GM12878 (cell line): ENCODE results near the gene EEF1AKMT3. TPM values are rescaled to one million over a fixed set of nuclear protein-coding genes. Genes with fewer than 3 reads are reported as not detected.

Experiments used
- ATAC-seq: fragments of 200-7000 bp; cut with Tn5 transposase; 3 replicates; pipeline ENCODE4 v1.9.1; 2020; ENCODE audit warnings: mild to moderate bottlenecking, moderate library complexity
- BruUV-seq: library from RNA; stranded (reverse); fragments of 400-500 nt; replicated peaks from 2 replicates; lab custom pipeline; 2021; lab: Mats Ljungman, UMichigan
- CTCF ChIA-PET: fragments of 300-600 bp; sonication (Branson Sonifier 250); formaldehyde crosslinking; extraction: SDS; loops from one replicate; lab custom pipeline; 2021; ENCODE audit warnings: inconsistent platforms; lab: Yijun Ruan, JAX
- POLR2A ChIA-PET: fragments of 350-600 bp; formaldehyde crosslinking; extraction: SDS; loops from one replicate; lab custom pipeline; 2021; ENCODE audit warnings: inconsistent platforms; lab: Charles Lee
- RAD21 ChIA-PET: fragments of 300-600 bp; sonication (Branson Sonifier 250); formaldehyde crosslinking; loops from one replicate; lab custom pipeline; 2023; ENCODE audit warnings: antibody characterized with exemption; ENCODE audit not compliant: unreplicated experiment; lab: Charles Lee
- SMC1A ChIA-PET: fragments of 300-600 bp; sonication (Branson Sonifier 250); formaldehyde crosslinking; loops from one replicate; lab custom pipeline; 2023; ENCODE audit not compliant: unreplicated experiment, uncharacterized antibody; lab: Charles Lee
- DNase-seq: peaks from one replicate; pipeline ENCODE4 v3.0.0-alpha.2; 2011; ENCODE audit warnings: low read depth, low spot score
- FAIRE-seq: peaks from 3 replicates; lab custom pipeline; 2011; peaks lifted over from hg19 to GRCh38; lab: Jason Lieb, UNC
- H2AFZ ChIP-seq: 2 replicates; pipeline ENCODE4 v1.6.0; 2011; ENCODE audit warnings: low read depth, low read length, control low read depth; ENCODE audit not compliant: control insufficient read depth
- H3K27ac ChIP-seq: 2 replicates; pipeline ENCODE4 v1.5.1; 2011; ENCODE audit warnings: control low read depth; ENCODE audit not compliant: control insufficient read depth, insufficient read depth
- H3K27me3 ChIP-seq, 2 experiments: replicated peaks in 1 of 2; 2 replicates each; pipeline versions ENCODE4 v1.6.0 to v1.6.1; 2011; ENCODE audit warnings: low read length in 1 of 2; ENCODE audit not compliant: control insufficient read depth in 2 of 2, insufficient read depth in 2 of 2
- H3K36me3 ChIP-seq, 2 experiments: 2 replicates each; pipeline ENCODE4 v1.5.1; 2011; ENCODE audit warnings: low read length in 1 of 2; ENCODE audit not compliant: control insufficient read depth in 2 of 2, insufficient read depth in 2 of 2
- H3K4me1 ChIP-seq: 2 replicates; pipeline ENCODE4 v1.6.1; 2011; ENCODE audit warnings: mild to moderate bottlenecking, low read length, moderate library complexity, mixed read lengths; ENCODE audit not compliant: control insufficient read depth, insufficient read depth
- H3K4me2 ChIP-seq: 2 replicates; pipeline ENCODE4 v1.6.0; 2011; ENCODE audit warnings: control low read depth; ENCODE audit not compliant: control insufficient read depth, insufficient read depth
- H3K4me3 ChIP-seq: fragments of 200-600 bp; sonication (generic); 2 replicates; pipeline ENCODE4 v1.5.1; 2016
- H3K79me2 ChIP-seq: 2 replicates; pipeline ENCODE4 v1.6.0; 2011; ENCODE audit warnings: low read length; ENCODE audit not compliant: control insufficient read depth, insufficient read depth
- H3K9ac ChIP-seq: 2 replicates; pipeline ENCODE4 v1.8.0; 2011; ENCODE audit warnings: low read length, control low read depth, mixed read lengths; ENCODE audit not compliant: control insufficient read depth, insufficient read depth
- H3K9me3 ChIP-seq: replicated peaks from 3 replicates; pipeline ENCODE4 v1.5.1; 2011; ENCODE audit warnings: mild to moderate bottlenecking, low read length; ENCODE audit not compliant: control insufficient read depth, insufficient read depth
- H4K20me1 ChIP-seq: 2 replicates; pipeline ENCODE4 v1.6.0; 2011; ENCODE audit not compliant: control insufficient read depth, insufficient read depth
- BACH1 ChIP-seq: fragments of 450-650 bp; IDR thresholded peaks from 2 replicates; pipeline ENCODE4 v1.6.1; 2017; ENCODE audit warnings: mild to moderate bottlenecking, borderline replicate concordance
- BHLHE40 ChIP-seq, 2 experiments: fragments of 450-650 bp in 1 of 2; IDR thresholded peaks; 2 replicates each; pipeline ENCODE4 v1.6.1; 2011 to 2017; ENCODE audit warnings: low read depth in 2 of 2, borderline replicate concordance in 1 of 2, improper control_type of control experiment in 1 of 2, low read length in 1 of 2, mild to moderate bottlenecking in 1 of 2
- CBX5 ChIP-seq: sonication (generic); IDR thresholded peaks from 2 replicates; pipeline ENCODE4 v1.6.1; 2016; ENCODE audit warnings: low read depth, moderate library complexity, mild to moderate bottlenecking, inconsistent platforms
- HDAC6 ChIP-seq: fragments of 200-600 bp; sonication (generic); IDR thresholded peaks from one replicate; pipeline ENCODE4 v1.8.0; 2017; ENCODE audit warnings: antibody characterized with exemption; ENCODE audit not compliant: unreplicated experiment
- IKZF2 ChIP-seq, 2 experiments: fragments of 450-650 bp; IDR thresholded peaks; 2 replicates each; pipeline ENCODE4 v1.6.1; 2017; ENCODE audit warnings: mild to moderate bottlenecking in 2 of 2, moderate library complexity in 2 of 2
- NFIC ChIP-seq: IDR thresholded peaks from 2 replicates; pipeline ENCODE4 v1.6.1; 2012; ENCODE audit warnings: low read depth, mild to moderate bottlenecking, inconsistent platforms, low read length, moderate library complexity
- NFYB ChIP-seq: IDR thresholded peaks from 2 replicates; pipeline ENCODE4 v1.6.1; 2011; ENCODE audit warnings: low read depth, mild to moderate bottlenecking, low read length, improper control_type of control experiment, moderate library complexity; ENCODE audit not compliant: insufficient read depth
- NR2C1 ChIP-seq: fragments of 450-650 bp; IDR thresholded peaks from 2 replicates; pipeline ENCODE4 v1.6.1; 2017; ENCODE audit warnings: antibody characterized with exemption, mild to moderate bottlenecking, moderate library complexity
- NR2C2 ChIP-seq: IDR thresholded peaks from 2 replicates; pipeline ENCODE4 v1.6.1; 2011; ENCODE audit warnings: borderline replicate concordance, low read depth; ENCODE audit not compliant: control insufficient read depth, insufficient read length
- POU2F2 ChIP-seq: IDR thresholded peaks from 3 replicates; pipeline ENCODE4 v1.6.1; 2011; ENCODE audit warnings: low read depth, mild to moderate bottlenecking, low read length, borderline replicate concordance
- TBL1XR1 ChIP-seq: IDR thresholded peaks from 2 replicates; pipeline ENCODE4 v1.6.1; 2012; ENCODE audit warnings: low read depth, low read length, improper control_type of control experiment
- TCF3 ChIP-seq: IDR thresholded peaks from 2 replicates; pipeline ENCODE4 v1.6.1; 2012; ENCODE audit warnings: low read depth, mild to moderate bottlenecking, low read length, borderline replicate concordance; ENCODE audit not compliant: insufficient read depth
- TCF7 ChIP-seq: IDR thresholded peaks from 2 replicates; pipeline ENCODE4 v1.6.1; 2014; ENCODE audit warnings: antibody characterized with exemption, borderline replicate concordance
- ZSCAN29 ChIP-seq: fragments of 450-650 bp; IDR thresholded peaks from 2 replicates; pipeline ENCODE4 v1.6.1; 2017; ENCODE audit warnings: mild to moderate bottlenecking, moderate library complexity
- ZZZ3 ChIP-seq: IDR thresholded peaks from 2 replicates; pipeline ENCODE4 v1.6.1; 2011; ENCODE audit warnings: low read depth; ENCODE audit not compliant: control insufficient read depth, insufficient read length
- WGBS: methylation state at CpG from one replicate; pipeline ENCODE4 v1.1.6; 2016; ENCODE audit warnings: low lambda C conversion rate; ENCODE audit not compliant: insufficient replicate concordance, insufficient coverage; ENCODE audit errors: missing lambda C conversion rate; 5-methylcytosine and 5-hydroxymethylcytosine counted together
- in situ Hi-C: fragments of 300-500 bp; cut with MboI; formaldehyde crosslinking; loops from 9 replicates; pipeline ENCODE4 v1.14.3; 2018; ENCODE audit warnings: mixed read lengths
- intact Hi-C: fragments of 100-400 bp; cut with micrococcal nuclease; formaldehyde crosslinking; loops from one replicate; pipeline ENCODE4 v1.14.2; 2022; ENCODE audit not compliant: unreplicated experiment
- polyA plus RNA-seq, 11 experiments: library from polyadenylated mRNA; depleted of rRNA in 4 of 11; unstranded in 6 of 11; stranded (reverse) in 5 of 11; fragments of >200 nt; fragmentation: Nextera tagmentation in 4 of 11; fragmentation: Illumina TruSeq in 1 of 11; extraction: Ambion mirVana in 4 of 11; extraction: Trizol in 1 of 11; gene quantifications; 1 replicate in 1 of 11; 2 replicates in 10 of 11; pipeline versions ENCODE4 v1.2.1 to v1.2.3, GENCODE V29; 2011 to 2016; ENCODE audit warnings: inconsistent platforms in 2 of 11, missing spikeins in 2 of 11, low read depth in 1 of 11
- total RNA-seq, 4 experiments: library from RNA; depleted of rRNA in 3 of 4; stranded (reverse); fragments of >200 nt in 3 of 4; fragmentation: Illumina TruSeq in 1 of 4; extraction: Trizol in 1 of 4; gene quantifications; 2 replicates each; pipeline versions ENCODE4 v1.2.1 to v1.2.3, GENCODE V29; 2013 to 2021
- TF ChIP-seq, protein P1 (sequence below): fragments of 450-650 bp; formaldehyde crosslinking; IDR thresholded peaks from 2 replicates; pipeline ENCODE4 v1.5.0; 2022; ENCODE audit warnings: mild to moderate bottlenecking, missing genetic modification characterization
- TF ChIP-seq, protein P2 (sequence below): IDR thresholded peaks from 2 replicates; pipeline ENCODE4 v1.6.1; 2012; ENCODE audit warnings: improper control_type of control experiment, low read depth, low read length; ENCODE audit not compliant: insufficient replicate concordance

EEF1AKMT3 gene
- total and polyA plus RNA-seq, 10 of the 15 experiments (the other 5 are each of a cell fraction or from before 2014, with no cell fraction given): 1.2 to 8.2 (median 3.5) TPM

DNA sequence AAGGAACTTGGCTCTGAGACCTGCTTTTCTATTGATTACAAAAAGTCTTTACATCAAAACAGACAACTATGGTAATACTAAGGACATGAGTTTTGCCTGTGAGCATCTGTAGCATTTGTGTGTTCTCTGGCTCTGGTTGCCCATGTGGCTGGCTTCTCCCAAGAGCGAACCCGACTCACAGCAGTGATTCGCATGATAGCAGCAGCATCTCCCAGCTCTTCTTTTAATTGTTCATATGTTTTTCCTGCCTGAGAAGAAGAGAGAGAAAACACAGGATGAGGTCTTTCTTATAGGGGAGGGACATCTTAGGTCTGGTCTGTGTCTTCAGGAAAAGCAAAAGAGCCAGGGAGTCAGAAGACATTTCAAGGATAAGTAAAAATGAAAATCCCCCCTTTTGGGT, 28.6 kb downstream of the EEF1AKMT3 start:
- Histone ChIP-seq H2AFZ (no peak overlapping the region), H3K36me3 (peaks cover 5 to 17% of the 10 kb centered on the region in 2 experiments), H4K20me1 (no peaks in the 10 kb centered on the region), H3K4me3 (no peak overlapping the region), H3K4me1 (no peaks in the 10 kb centered on the region), H3K27ac (no peak overlapping the region), H3K9ac (no peak overlapping the region), H3K79me2 (no peaks in the 10 kb centered on the region), H3K9me3 (no peaks in the 10 kb centered on the region), H3K4me2 (no peak overlapping the region), H3K27me3 (no peaks in the 10 kb centered on the region)
- ChIA-PET RAD21 (no interaction called here), CTCF (interaction anchor here (0.8 to 9.5 kb wide), 6 partner anchors 9 to 103 kb away, joined by 3 to 87 read pairs (median 3); no protein-coding TSS in a partner anchor), SMC1A (interaction anchor here (0.9 to 3.1 kb wide), 4 partner anchors 32 to 103 kb away, joined by 3 to 22 read pairs (median 9); no protein-coding TSS in a partner anchor), POLR2A (no interaction called here)
- no TSS peak for BruUV-seq
- intact Hi-C loops (no loop called here), in situ Hi-C loops (no loop called here)
- 98% methylated on average over 3 of the region's 3 CpGs for WGBS
- FAIRE-seq: no peak
- ATAC-seq: no peak
- DNase-seq: no peak
- no peak for TF ChIP-seq NFYB
- TF ChIP-seq TCF3: no peak
- no peak for TF ChIP-seq IKZF2 (IDR thresholded peaks at IDR 0.05)
- TF ChIP-seq NR2C1: no peak
- TF ChIP-seq HDAC6: no peak
- TF ChIP-seq TBL1XR1: no peak
- no peak for TF ChIP-seq BHLHE40 (IDR thresholded peaks at IDR 0.05; ENCODE audit: borderline replicate concordance in 1 of 2, low read depth in 2 of 2, low read length in 1 of 2)
- TF ChIP-seq, protein P1, sequence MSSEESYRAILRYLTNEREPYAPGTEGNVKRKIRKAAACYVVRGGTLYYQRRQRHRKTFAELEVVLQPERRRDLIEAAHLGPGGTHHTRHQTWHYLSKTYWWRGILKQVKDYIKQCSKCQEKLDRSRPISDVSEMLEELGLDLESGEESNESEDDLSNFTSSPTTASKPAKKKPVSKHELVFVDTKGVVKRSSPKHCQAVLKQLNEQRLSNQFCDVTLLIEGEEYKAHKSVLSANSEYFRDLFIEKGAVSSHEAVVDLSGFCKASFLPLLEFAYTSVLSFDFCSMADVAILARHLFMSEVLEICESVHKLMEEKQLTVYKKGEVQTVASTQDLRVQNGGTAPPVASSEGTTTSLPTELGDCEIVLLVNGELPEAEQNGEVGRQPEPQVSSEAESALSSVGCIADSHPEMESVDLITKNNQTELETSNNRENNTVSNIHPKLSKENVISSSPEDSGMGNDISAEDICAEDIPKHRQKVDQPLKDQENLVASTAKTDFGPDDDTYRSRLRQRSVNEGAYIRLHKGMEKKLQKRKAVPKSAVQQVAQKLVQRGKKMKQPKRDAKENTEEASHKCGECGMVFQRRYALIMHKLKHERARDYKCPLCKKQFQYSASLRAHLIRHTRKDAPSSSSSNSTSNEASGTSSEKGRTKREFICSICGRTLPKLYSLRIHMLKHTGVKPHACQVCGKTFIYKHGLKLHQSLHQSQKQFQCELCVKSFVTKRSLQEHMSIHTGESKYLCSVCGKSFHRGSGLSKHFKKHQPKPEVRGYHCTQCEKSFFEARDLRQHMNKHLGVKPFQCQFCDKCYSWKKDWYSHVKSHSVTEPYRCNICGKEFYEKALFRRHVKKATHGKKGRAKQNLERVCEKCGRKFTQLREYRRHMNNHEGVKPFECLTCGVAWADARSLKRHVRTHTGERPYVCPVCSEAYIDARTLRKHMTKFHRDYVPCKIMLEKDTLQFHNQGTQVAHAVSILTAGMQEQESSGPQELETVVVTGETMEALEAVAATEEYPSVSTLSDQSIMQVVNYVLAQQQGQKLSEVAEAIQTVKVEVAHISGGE (CRISPR knock-in tag): no peak
- TF ChIP-seq NFIC: no peak
- TF ChIP-seq ZSCAN29: no peak
- no peak for TF ChIP-seq POU2F2
- no peak for TF ChIP-seq NR2C2
- no peak for TF ChIP-seq TCF7
- TF ChIP-seq ZZZ3: no peak
- TF ChIP-seq CBX5: no peak
- TF ChIP-seq BACH1: no peak
- TF ChIP-seq, protein P2, sequence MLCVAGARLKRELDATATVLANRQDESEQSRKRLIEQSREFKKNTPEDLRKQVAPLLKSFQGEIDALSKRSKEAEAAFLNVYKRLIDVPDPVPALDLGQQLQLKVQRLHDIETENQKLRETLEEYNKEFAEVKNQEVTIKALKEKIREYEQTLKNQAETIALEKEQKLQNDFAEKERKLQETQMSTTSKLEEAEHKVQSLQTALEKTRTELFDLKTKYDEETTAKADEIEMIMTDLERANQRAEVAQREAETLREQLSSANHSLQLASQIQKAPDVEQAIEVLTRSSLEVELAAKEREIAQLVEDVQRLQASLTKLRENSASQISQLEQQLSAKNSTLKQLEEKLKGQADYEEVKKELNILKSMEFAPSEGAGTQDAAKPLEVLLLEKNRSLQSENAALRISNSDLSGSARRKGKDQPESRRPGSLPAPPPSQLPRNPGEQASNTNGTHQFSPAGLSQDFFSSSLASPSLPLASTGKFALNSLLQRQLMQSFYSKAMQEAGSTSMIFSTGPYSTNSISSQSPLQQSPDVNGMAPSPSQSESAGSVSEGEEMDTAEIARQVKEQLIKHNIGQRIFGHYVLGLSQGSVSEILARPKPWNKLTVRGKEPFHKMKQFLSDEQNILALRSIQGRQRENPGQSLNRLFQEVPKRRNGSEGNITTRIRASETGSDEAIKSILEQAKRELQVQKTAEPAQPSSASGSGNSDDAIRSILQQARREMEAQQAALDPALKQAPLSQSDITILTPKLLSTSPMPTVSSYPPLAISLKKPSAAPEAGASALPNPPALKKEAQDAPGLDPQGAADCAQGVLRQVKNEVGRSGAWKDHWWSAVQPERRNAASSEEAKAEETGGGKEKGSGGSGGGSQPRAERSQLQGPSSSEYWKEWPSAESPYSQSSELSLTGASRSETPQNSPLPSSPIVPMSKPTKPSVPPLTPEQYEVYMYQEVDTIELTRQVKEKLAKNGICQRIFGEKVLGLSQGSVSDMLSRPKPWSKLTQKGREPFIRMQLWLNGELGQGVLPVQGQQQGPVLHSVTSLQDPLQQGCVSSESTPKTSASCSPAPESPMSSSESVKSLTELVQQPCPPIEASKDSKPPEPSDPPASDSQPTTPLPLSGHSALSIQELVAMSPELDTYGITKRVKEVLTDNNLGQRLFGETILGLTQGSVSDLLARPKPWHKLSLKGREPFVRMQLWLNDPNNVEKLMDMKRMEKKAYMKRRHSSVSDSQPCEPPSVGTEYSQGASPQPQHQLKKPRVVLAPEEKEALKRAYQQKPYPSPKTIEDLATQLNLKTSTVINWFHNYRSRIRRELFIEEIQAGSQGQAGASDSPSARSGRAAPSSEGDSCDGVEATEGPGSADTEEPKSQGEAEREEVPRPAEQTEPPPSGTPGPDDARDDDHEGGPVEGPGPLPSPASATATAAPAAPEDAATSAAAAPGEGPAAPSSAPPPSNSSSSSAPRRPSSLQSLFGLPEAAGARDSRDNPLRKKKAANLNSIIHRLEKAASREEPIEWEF: no peak
